ENCODE measurements around the gene FZD4.

GRCh38 chr11:86999388-86999787, 44.2 kb upstream of the FZD4 start:
- no peak for TF ChIP-seq CTCF (IDR thresholded peaks at IDR 0.05; ENCODE audit: low read length)
- TF ChIP-seq EZH2phosphoT487 (IDR thresholded peaks at IDR 0.05; ENCODE audit: low read length): no peak
- no peak for TF ChIP-seq EZH2 (optimal IDR thresholded peaks at IDR 0.05; ENCODE audit: low read depth, low read length)

Data from MM.1S (cell line).